Fibroblast of lung (primary cell): ENCODE results near the gene ASNSD1.
"Not testable (repeated sequence)": the region's sequence is repeated elsewhere in the genome, so short reads cannot be mapped to it uniquely, and the experiment has no call there.

Experiments used
- CTCF ChIP-seq, 2 donors: IDR thresholded peaks in 1 of 2; conservative IDR thresholded peaks in 1 of 2; 1 replicate in 1 of 2; 2 replicates in 1 of 2; pipeline ENCODE4 v1.5.1; 2011 to 2012; ENCODE audit warnings: low read length in 2 of 2, control low read depth in 1 of 2, inconsistent platforms in 1 of 2, low read depth in 1 of 2, mild to moderate bottlenecking in 1 of 2
- EZH2 ChIP-seq: IDR thresholded peaks from 2 replicates; pipeline ENCODE4 v1.5.1; 2012; ENCODE audit warnings: low read length, control low read depth, mild to moderate bottlenecking; ENCODE audit errors: missing control alignments

DNA sequence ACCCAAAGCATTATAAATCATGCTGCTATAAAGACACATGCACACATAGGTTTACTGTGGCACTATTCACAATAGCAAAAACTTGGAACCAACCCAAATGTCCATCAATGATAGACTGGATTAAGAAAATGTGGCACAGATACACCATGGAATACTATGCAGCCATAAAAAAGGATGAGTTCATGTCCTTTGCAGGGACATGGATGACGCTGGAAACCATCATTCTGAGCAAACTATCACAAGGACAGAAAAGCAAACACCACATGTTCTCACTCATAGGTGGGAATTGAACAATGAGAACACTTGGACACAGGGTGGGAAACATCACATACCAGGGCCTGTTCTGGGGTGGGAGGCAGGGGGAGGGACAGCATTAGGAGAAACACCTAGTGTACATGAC lies 56.3 kb downstream of the ASNSD1 start:
- not testable (repeated sequence) for TF ChIP-seq CTCF (conservative IDR thresholded peaks at IDR 0.05 in 1 of 2, IDR thresholded peaks at IDR 0.05 in 1 of 2; ENCODE audit: low read depth in 1 of 2, low read length in 2 of 2); EZH2
